Body of pancreas (tissue), 4 donors: ENCODE data around the gene SH2D4B.
A peak's percentile ranks its signal among the peaks of the same experiment; 100 is the strongest.

ENCODE experiments used
- POLR2A ChIP-seq, 3 donors: fragments of 450-650 bp; IDR thresholded peaks; one replicate each; pipeline ENCODE4 v1.6.1; 2016; ENCODE audit warnings: antibody characterized with exemption in 3 of 3, mild to moderate bottlenecking in 2 of 3
- TF ChIP-seq, protein P1 (sequence below), 7 experiments: fragments of 450-650 bp in 4 of 7; fragments of 200-600 bp in 3 of 7; sonication (generic) in 3 of 7; IDR thresholded peaks; one replicate each; pipeline ENCODE4 v1.5.1; 2016 to 2019; ENCODE audit warnings: antibody characterized with exemption in 7 of 7

DNA sequence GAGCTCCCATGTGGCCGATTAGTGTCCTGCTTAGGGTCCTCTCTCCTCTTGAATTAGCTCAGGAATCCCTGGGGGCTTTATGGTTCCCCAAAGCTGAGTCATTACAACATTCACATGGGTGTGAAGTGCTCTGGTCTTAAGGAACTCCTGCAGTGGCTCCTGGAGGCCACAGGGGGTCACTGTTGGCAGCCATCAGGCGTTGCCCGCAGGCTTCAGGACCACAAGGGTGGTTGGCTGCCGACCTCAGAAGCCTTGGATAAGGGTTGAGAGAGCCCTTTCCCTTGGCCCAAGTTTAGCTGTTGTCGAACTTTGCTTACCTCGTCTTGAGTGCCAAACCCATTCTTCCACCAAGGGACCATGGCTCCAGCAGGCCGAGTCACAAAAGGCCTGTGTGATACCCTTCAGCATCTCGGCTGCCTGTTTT lies 61.7 kb downstream of the SH2D4B start:
- TF ChIP-seq POLR2A (IDR thresholded peaks at IDR 0.05): no peak
- TF ChIP-seq, protein P1, sequence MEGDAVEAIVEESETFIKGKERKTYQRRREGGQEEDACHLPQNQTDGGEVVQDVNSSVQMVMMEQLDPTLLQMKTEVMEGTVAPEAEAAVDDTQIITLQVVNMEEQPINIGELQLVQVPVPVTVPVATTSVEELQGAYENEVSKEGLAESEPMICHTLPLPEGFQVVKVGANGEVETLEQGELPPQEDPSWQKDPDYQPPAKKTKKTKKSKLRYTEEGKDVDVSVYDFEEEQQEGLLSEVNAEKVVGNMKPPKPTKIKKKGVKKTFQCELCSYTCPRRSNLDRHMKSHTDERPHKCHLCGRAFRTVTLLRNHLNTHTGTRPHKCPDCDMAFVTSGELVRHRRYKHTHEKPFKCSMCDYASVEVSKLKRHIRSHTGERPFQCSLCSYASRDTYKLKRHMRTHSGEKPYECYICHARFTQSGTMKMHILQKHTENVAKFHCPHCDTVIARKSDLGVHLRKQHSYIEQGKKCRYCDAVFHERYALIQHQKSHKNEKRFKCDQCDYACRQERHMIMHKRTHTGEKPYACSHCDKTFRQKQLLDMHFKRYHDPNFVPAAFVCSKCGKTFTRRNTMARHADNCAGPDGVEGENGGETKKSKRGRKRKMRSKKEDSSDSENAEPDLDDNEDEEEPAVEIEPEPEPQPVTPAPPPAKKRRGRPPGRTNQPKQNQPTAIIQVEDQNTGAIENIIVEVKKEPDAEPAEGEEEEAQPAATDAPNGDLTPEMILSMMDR (IDR thresholded peaks at IDR 0.05): peak in 5 of 7 experiments; percentile 8 to 21 (median 14)
